AG20443 (cell line): Measurements from ENCODE around the gene NOP9.

ENCODE experiments used
- DNase-seq: peaks from one replicate; pipeline ENCODE4 v3.0.0; 2012; ENCODE audit warnings: low spot score, mixed read lengths

The NOP9 gene

GRCh38 chr14:24299255-24300191, at the start of gene NOP9, which contains the start of gene DHRS1:
Gene NOP9 (plus strand): TSS chr14:24299850. CDS start chr14:24299955, 105 bp downstream.
Gene DHRS1 (minus strand): TSS chr14:24299780. CDS start chr14:24299106, 674 bp downstream.
- peak; percentile 97 for DNase-seq

GRCh38 chr14:24250354-24250753, 49.3 kb upstream of the NOP9 start:
- DNase-seq, result no peak

GRCh38 chr14:24251880-24252288, 47.8 kb upstream of the NOP9 start:
- DNase-seq, result peak; percentile 63

- DNase-seq, result no peak
Measured at GRCh38 chr14:24252289-24253124, 47.1 kb upstream of the NOP9 start.

GRCh38 chr14:24253936-24254335, 45.7 kb upstream of the NOP9 start:
- DNase-seq, result no peak

GRCh38 chr14:24254630-24255392, 44.8 kb upstream of the NOP9 start:
- no peak for DNase-seq

- DNase-seq, result no peak
Measured at GRCh38 chr14:24255438-24255837, 44.2 kb upstream of the NOP9 start.

- no peak for DNase-seq
Measured at GRCh38 chr14:24255931-24256711, 43.5 kb upstream of the NOP9 start.

GRCh38 chr14:24256960-24257359, 42.7 kb upstream of the NOP9 start:
- peak; percentile 36 for DNase-seq

- no peak for DNase-seq
Measured at GRCh38 chr14:24258119-24258518, 41.5 kb upstream of the NOP9 start.

- DNase-seq, result no peak
Measured at GRCh38 chr14:24258548-24259265, 40.9 kb upstream of the NOP9 start.

- DNase-seq, result peak; percentile 90
Measured at GRCh38 chr14:24259282-24260025, 40.2 kb upstream of the NOP9 start.

- no peak for DNase-seq
Measured at GRCh38 chr14:24260026-24260779, 39.4 kb upstream of the NOP9 start.

- no peak for DNase-seq
Measured at GRCh38 chr14:24260780-24261157, 38.9 kb upstream of the NOP9 start.

- DNase-seq, result no peak
Measured at GRCh38 chr14:24261256-24261968, 38.2 kb upstream of the NOP9 start.

- no peak for DNase-seq
Measured at GRCh38 chr14:24261969-24262327, 37.7 kb upstream of the NOP9 start.

- DNase-seq, result no peak
Measured at GRCh38 chr14:24262821-24263733, 36.6 kb upstream of the NOP9 start, which contains the start of gene TGM1. Gene TGM1 (minus strand): TSS chr14:24263177. CDS start chr14:24262352, 825 bp downstream.
